Ovary (tissue), 9 donors: ENCODE data around the gene RERG. TPM values are rescaled to one million over a fixed set of nuclear protein-coding genes. Genes with fewer than 3 reads are reported as not detected.

ENCODE experiments used
- DNase-seq, 5 donors: peaks; one replicate each; pipeline ENCODE4 v3.0.0-alpha.2; 2019 to 2020
- H3K27ac ChIP-seq, 2 donors: fragments of 200-600 bp; one replicate each; pipeline versions ENCODE4 v1.5.1 to v1.8.0; 2019 to 2022
- H3K27me3 ChIP-seq: fragments of 200-600 bp; one replicate; pipeline ENCODE4 v1.8.0; 2022
- H3K36me3 ChIP-seq: fragments of 200-600 bp; sonication (generic); one replicate; pipeline ENCODE4 v1.5.1; 2019
- H3K4me1 ChIP-seq: one replicate; pipeline ENCODE4 v1.8.1; 2013; ENCODE audit warnings: mild to moderate bottlenecking, moderate library complexity; ENCODE audit not compliant: insufficient read depth
- H3K4me3 ChIP-seq: fragments of 200-600 bp; sonication (generic); one replicate; pipeline ENCODE4 v1.5.1; 2017
- H3K9me3 ChIP-seq, 2 donors: fragments of 200-600 bp in 1 of 2; sonication (generic) in 1 of 2; one replicate each; pipeline versions ENCODE4 v1.5.1 to v1.8.1; 2013 to 2019; ENCODE audit warnings: mild to moderate bottlenecking in 1 of 2, moderate library complexity in 1 of 2
- CTCF ChIP-seq, 3 donors: fragments of 450-650 bp in 2 of 3; fragments of 200-600 bp in 1 of 3; IDR thresholded peaks; one replicate each; pipeline versions ENCODE4 v1.5.1 to v1.8.0; 2016 to 2022; ENCODE audit warnings: antibody characterized with exemption in 3 of 3, mild to moderate bottlenecking in 1 of 3
- EP300 ChIP-seq: sonication (generic); formaldehyde crosslinking; IDR thresholded peaks from one replicate; pipeline ENCODE4 v1.6.1; 2017; ENCODE audit warnings: antibody characterized with exemption
- POLR2A ChIP-seq: fragments of 450-650 bp; IDR thresholded peaks from one replicate; pipeline ENCODE4 v1.6.1; 2017; ENCODE audit warnings: antibody characterized with exemption, mild to moderate bottlenecking, moderate library complexity
- WGBS, 3 donors: extraction: QIAGEN DNeasy Blood & Tissue Kit in 1 of 3; methylation state at CpG; one replicate each; pipeline versions ENCODE4 v1.1.5 to v1.1.7; 2013 to 2017; 5-methylcytosine and 5-hydroxymethylcytosine counted together
- intact Hi-C, 4 donors: fragments of 100-400 bp; cut with DNase I; formaldehyde crosslinking; loops; one replicate each; pipeline versions ENCODE4 v1.11.0 to v1.15.1; 2022 to 2023
- polyA plus RNA-seq, 2 donors: library from polyadenylated mRNA; stranded (reverse); fragments of 200-250 nt in 1 of 2; fragments of 350-450 nt in 1 of 2; fragmentation: Illumina TruSeq in 1 of 2; extraction: RNeasy Lipid Tissue Mini Kit (QIAGEN cat#74804) in 1 of 2; gene quantifications; one replicate each; pipeline ENCODE4 v1.2.3, GENCODE V29; 2013 to 2014
- total RNA-seq, 7 donors: library from RNA; depleted of rRNA in 2 of 7; stranded (reverse); fragments of >200 nt in 2 of 7; fragmentation: NEBNext Ultra II Directional in 3 of 7; extraction: Animal tissue kit (Norgen Biotek cat#: 25700) in 3 of 7; gene quantifications; one replicate each; pipeline versions ENCODE4 v1.1.0 to v1.2.4, GENCODE V29; 2016 to 2023
- donor health status: DM: no; HTN: no; CAD: no; lungs with moderate emphysema.
- donor health status: DM: no; HTN: no; CAD: no.
- donor health status: Bipolar disorder and iron deficiency.
- donor health status: DM: yes; HTN: yes; CAD: no.
- donor health status: DM: no; HTN: no; CAD: no.
- donor health status: DM: yes; HTN: yes; CAD: no.

Gene RERG
- total and polyA plus RNA-seq, 9 donors = 12.9 to 96.8 (median 36.7) TPM

GRCh38 chr12:15244926-15245325 lies 23.7 kb upstream of the RERG start:
- no peak overlapping the region for H3K4me3 ChIP-seq
- no peak overlapping the region for H3K27ac ChIP-seq
- intact Hi-C loops = no loop called here
- no peaks in the 10 kb centered on the region for H3K4me1 ChIP-seq
- TF ChIP-seq POLR2A (no peak), EP300 (no peak), CTCF (IDR thresholded peaks at IDR 0.05) (no peak)
- no peaks in the 10 kb centered on the region for H3K9me3 ChIP-seq
- H3K36me3 ChIP-seq = no peaks in the 10 kb centered on the region
- no peaks in the 10 kb centered on the region for H3K27me3 ChIP-seq
- DNase-seq = no peak
- WGBS, 3 donors = 86 to 94% (median 90%) methylated on average over 4 of the region's 4 CpGs

DNA sequence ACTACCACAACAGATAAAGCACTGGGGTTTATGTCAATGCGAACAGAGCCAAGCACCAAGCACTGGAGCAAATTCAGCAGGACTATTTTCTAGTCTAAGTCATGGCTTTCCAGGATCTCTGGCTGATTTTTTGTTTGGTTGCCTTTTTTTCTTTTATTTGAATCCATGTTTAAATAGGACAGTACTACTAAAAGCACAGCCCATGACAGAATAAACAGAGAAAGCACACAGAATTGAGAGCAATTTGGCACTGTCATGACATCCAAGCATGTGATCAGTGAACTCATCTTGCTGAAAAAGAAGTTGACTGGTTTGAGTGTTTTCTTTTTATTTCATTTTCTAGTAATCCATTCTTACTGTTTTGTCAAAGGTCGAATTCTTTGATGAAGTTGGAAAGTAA lies 23.1 kb upstream of the RERG start:
- Histone ChIP-seq H3K36me3 (no peaks in the 10 kb centered on the region), H3K9me3 (no peaks in the 10 kb centered on the region), H3K27me3 (no peaks in the 10 kb centered on the region), H3K4me3 (no peak overlapping the region), H3K4me1 (no peaks in the 10 kb centered on the region), H3K27ac (no peak overlapping the region)
- intact Hi-C loops = no loop called here
- WGBS, 3 donors = 78 to 85% (median 83%) methylated on average over 2 of the region's 2 CpGs
- no peak for DNase-seq
- TF ChIP-seq CTCF (IDR thresholded peaks at IDR 0.05) (no peak), POLR2A (no peak), EP300 (no peak)

DNA sequence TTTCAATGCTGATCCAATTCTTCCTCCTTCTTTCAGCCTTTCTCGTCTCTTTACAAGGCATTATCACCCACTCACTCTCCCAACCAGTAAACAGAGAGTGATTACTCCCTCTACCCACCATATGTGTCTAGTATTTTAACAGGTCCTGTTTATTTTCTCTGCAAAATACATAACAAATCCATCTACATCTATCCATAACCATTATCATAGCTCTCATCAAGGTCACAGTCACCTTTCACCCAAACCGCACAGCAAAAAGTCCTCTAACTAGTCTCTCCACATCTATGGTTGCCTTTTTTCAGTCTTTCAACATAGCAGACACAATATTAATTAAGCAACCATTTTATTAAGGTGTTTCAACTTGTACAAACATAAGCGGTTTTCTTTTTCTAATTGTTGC lies 21.9 kb upstream of the RERG start:
- TF ChIP-seq EP300 (no peak), POLR2A (no peak), CTCF (IDR thresholded peaks at IDR 0.05) (no peak)
- no peak for DNase-seq
- 85 to 89% (median 88%) methylated on average over 3 of the region's 3 CpGs for WGBS, 3 donors

GRCh38 chr12:15240898-15241297 lies 19.7 kb upstream of the RERG start:
- no peak overlapping the region for H3K27ac ChIP-seq
- intact Hi-C loops = no loop called here
- no peaks in the 10 kb centered on the region for H3K9me3 ChIP-seq
- no peaks in the 10 kb centered on the region for H3K36me3 ChIP-seq
- no peaks in the 10 kb centered on the region for H3K27me3 ChIP-seq
- H3K4me3 ChIP-seq = no peak overlapping the region
- no peak for DNase-seq
- WGBS, 3 donors = 35 to 61% (median 51%) methylated on average over 4 of the region's 4 CpGs
- TF ChIP-seq EP300 (no peak), POLR2A (no peak), CTCF (IDR thresholded peaks at IDR 0.05) (no peak)
- H3K4me1 ChIP-seq = no peaks in the 10 kb centered on the region

More for the DNA sequence above, 21.9 kb upstream of the RERG start:
- intact Hi-C loops = no loop called here
- no peak overlapping the region for H3K27ac ChIP-seq
- no peaks in the 10 kb centered on the region for H3K9me3 ChIP-seq
- H3K4me1 ChIP-seq = no peaks in the 10 kb centered on the region
- H3K4me3 ChIP-seq = no peak overlapping the region
- H3K27me3 ChIP-seq = no peaks in the 10 kb centered on the region
- H3K36me3 ChIP-seq = no peaks in the 10 kb centered on the region

GRCh38 chr12:15234508-15234907 lies 13.3 kb upstream of the RERG start:
- no peaks in the 10 kb centered on the region for H3K36me3 ChIP-seq
- DNase-seq = no peak
- no peak overlapping the region for H3K4me3 ChIP-seq
- peaks cover under 1% of the 10 kb centered on the region for H3K4me1 ChIP-seq
- H3K27ac ChIP-seq = no peak overlapping the region
- intact Hi-C loops = no loop called here
- TF ChIP-seq POLR2A (no peak), CTCF (IDR thresholded peaks at IDR 0.05) (no peak), EP300 (no peak)
- no peaks in the 10 kb centered on the region for H3K9me3 ChIP-seq
- no peaks in the 10 kb centered on the region for H3K27me3 ChIP-seq
- 87 to 99% (median 89%) methylated on average over 4 of the region's 4 CpGs for WGBS, 3 donors
